ENCODE results near the gene E2F7. TPM values are rescaled to one million over a fixed set of nuclear protein-coding genes. Genes with fewer than 3 reads are reported as not detected.

The E2F7 gene
- total and polyA plus RNA-seq, 2 of the 8 experiments (the other 6 are each of a cell fraction or from before 2014, with no cell fraction given) = 8.8 to 18.5 TPM

GRCh38 chr12:76983420-76983819 lies 81.9 kb downstream of the E2F7 start:
- peaks cover 2 to 3% of the 10 kb centered on the region in 2 experiments for H3K9me3 ChIP-seq (ENCODE audit: insufficient read depth in 2 of 2, low read depth in 1 of 2, low read length in 1 of 2)
- no peak overlapping the region for H4K5ac ChIP-seq (ENCODE audit: insufficient read length, low read depth, low read length)
- H3K56ac ChIP-seq (replicated peaks; ENCODE audit: insufficient read length, low read depth, low read length) = no peak overlapping the region
- no peak overlapping the region for H3K23ac ChIP-seq (ENCODE audit: insufficient read length)
- H2BK15ac ChIP-seq (ENCODE audit: low read length) = no peak overlapping the region
- FAIRE-seq = no peak
- no peak for DNase-seq (ENCODE audit: low read depth in 1 of 2, low spot score in 2 of 2)
- no peaks in the 10 kb centered on the region for H3K36me3 ChIP-seq (ENCODE audit: control insufficient read depth in 2 of 4, insufficient read depth in 4 of 4, low read length in 3 of 4)
- no peak overlapping the region for H3K4ac ChIP-seq (replicated peaks; ENCODE audit: insufficient read length, low read depth, low read length)
- H3K23me2 ChIP-seq (ENCODE audit: low read depth, low read length) = no peaks in the 10 kb centered on the region
- no peaks in the 10 kb centered on the region for H3K79me1 ChIP-seq (ENCODE audit: low read depth, low read length)
- H3K14ac ChIP-seq (ENCODE audit: insufficient read length) = no peak overlapping the region
- ChIA-PET CTCF (ENCODE audit: partially characterized antibody) (interaction anchor here (1.3 to 2.3 kb wide), 3 partner anchors 17 to 117 kb away, joined by 3 to 5 read pairs (median 4); no protein-coding TSS in a partner anchor), POLR2A (ENCODE audit: partially characterized antibody) (no interaction called here)
- no peaks in the 10 kb centered on the region for H3K27me3 ChIP-seq (replicated peaks in 1 of 4; ENCODE audit: control insufficient read depth in 3 of 4, extremely low read depth in 1 of 4, insufficient read depth in 3 of 4, low read length in 3 of 4)
- no peaks in the 10 kb centered on the region for H3K4me1 ChIP-seq (replicated peaks in 1 of 4; ENCODE audit: control insufficient read depth in 3 of 4, insufficient read depth in 4 of 4, low read length in 3 of 4)
- H4K20me1 ChIP-seq (replicated peaks in 1 of 2; ENCODE audit: control insufficient read depth in 1 of 2, insufficient read depth in 2 of 2, low read length in 2 of 2) = no peaks in the 10 kb centered on the region
- WGBS, 2 experiments (ENCODE audit: extremely low coverage in 1 of 2, insufficient coverage in 1 of 2, insufficient read length in 1 of 2, insufficient replicate concordance in 2 of 2, low coverage in 1 of 2, low lambda C conversion rate in 2 of 2, missing lambda C conversion rate in 1 of 2) = 91% methylated on average over 2 of the region's 2 CpGs; no CpG with 5 or more reads in 1 of the 2 experiments
- no peak overlapping the region for H2BK12ac ChIP-seq (ENCODE audit: low read depth, low read length)
- H4K8ac ChIP-seq (ENCODE audit: extremely low read depth, insufficient read depth, low read length) = no peak overlapping the region
- TF ChIP-seq RNF2 (IDR thresholded peaks at IDR 0.05; ENCODE audit: borderline replicate concordance, low read depth, low read length, missing control alignments, poor library complexity, severe bottlenecking) (no peak), BRCA1 (IDR thresholded peaks at IDR 0.05; ENCODE audit: low read depth, low read length) (no peak), YY1 (IDR thresholded peaks at IDR 0.05; ENCODE audit: low read depth, low read length) (no peak), SP2 (IDR thresholded peaks at IDR 0.05; ENCODE audit: low read length) (no peak)
- H3K4me3 ChIP-seq (ENCODE audit: extremely low read depth in 1 of 4, insufficient read depth in 2 of 4, low read depth in 3 of 4, low read length in 4 of 4) = no peak overlapping the region
- H3K4me2 ChIP-seq (ENCODE audit: insufficient read depth in 1 of 2, low read depth in 2 of 2, low read length in 2 of 2) = no peak overlapping the region
- no peak overlapping the region for H2BK5ac ChIP-seq (ENCODE audit: low read depth, low read length)
- no peaks in the 10 kb centered on the region for H3K79me2 ChIP-seq (ENCODE audit: control insufficient read depth in 1 of 2, insufficient read depth in 2 of 2, low read length in 2 of 2)
- no peak overlapping the region for H2AK5ac ChIP-seq (ENCODE audit: low read depth, low read length)
- H4K91ac ChIP-seq (replicated peaks; ENCODE audit: insufficient read length, low read length) = no peak overlapping the region
- no peak overlapping the region for H3K9ac ChIP-seq (replicated peaks in 1 of 4; ENCODE audit: extremely low read depth in 1 of 4, low read depth in 3 of 4, low read length in 3 of 4)
- no peak overlapping the region for H3K27ac ChIP-seq (ENCODE audit: low read depth, low read length)
- no peak overlapping the region for H2AFZ ChIP-seq (ENCODE audit: low read length)
- H2BK120ac ChIP-seq (replicated peaks; ENCODE audit: low read depth, low read length) = no peak overlapping the region
- H2BK20ac ChIP-seq (ENCODE audit: low read length) = no peak overlapping the region
- no peak overlapping the region for H3K18ac ChIP-seq (ENCODE audit: extremely low read depth, low read length)

Data from H1 (cell line).